GM18951 (cell line): ENCODE data around the gene TMEM269.

Experiments used
- POLR2A ChIP-seq: IDR thresholded peaks from 4 replicates; pipeline ENCODE4 v1.6.1; 2011; ENCODE audit warnings: mild to moderate bottlenecking; ENCODE audit not compliant: insufficient read length, insufficient read depth; ENCODE audit errors: extremely low read depth
- in situ Hi-C: fragments of 300-500 bp; cut with MboI; formaldehyde crosslinking; loops from one replicate; pipeline ENCODE4 v1.12.0; 2022; ENCODE audit warnings: low sequenced_read_pairs, mixed read lengths, inconsistent platforms; ENCODE audit not compliant: unreplicated experiment

Gene TMEM269

GRCh38 chr1:42784946-42785693, at the start of gene TMEM269:
Gene TMEM269, plus strand, starts transcription at chr1:42784991. Its CDS starts 4,903 bp downstream, at chr1:42789894.
- peak; percentile 15 for TF ChIP-seq POLR2A
- in situ Hi-C loops, result loop anchor here (10.0 kb wide), 1 partner anchor 130 kb away; no protein-coding TSS in a partner anchor

GRCh38 chr1:42735056-42735455, 49.7 kb upstream of the TMEM269 start:
- no peak for TF ChIP-seq POLR2A
- in situ Hi-C loops, result loop anchor here (10.0 kb wide), 1 partner anchor 400 kb away; the partner anchor contains the start of gene FOXJ3

- in situ Hi-C loops, result loop anchor here (10.0 kb wide), 1 partner anchor 401 kb away; the partner anchor contains the start of gene FOXJ3
Observed at GRCh38 chr1:42735477-42736105, 49.2 kb upstream of the TMEM269 start.

GRCh38 chr1:42736152-42736551, 48.6 kb upstream of the TMEM269 start:
- in situ Hi-C loops, result loop anchor here (10.0 kb wide), 1 partner anchor 401 kb away; the partner anchor contains the start of gene FOXJ3
- TF ChIP-seq POLR2A, result no peak

More at GRCh38 chr1:42735477-42736105, 49.2 kb upstream of the TMEM269 start:
- no peak for TF ChIP-seq POLR2A

- no peak for TF ChIP-seq POLR2A
- in situ Hi-C loops, result loop anchor here (10.0 kb wide), 1 partner anchor 402 kb away; the partner anchor contains the start of gene FOXJ3
Observed at GRCh38 chr1:42736571-42737200, 48.1 kb upstream of the TMEM269 start.

- in situ Hi-C loops, result loop anchor here (10.0 kb wide), 1 partner anchor 402 kb away; the partner anchor contains the start of gene FOXJ3
- no peak for TF ChIP-seq POLR2A
Observed at GRCh38 chr1:42737257-42737656, 47.5 kb upstream of the TMEM269 start.

- in situ Hi-C loops, result loop anchor here (10.0 kb wide), 1 partner anchor 403 kb away; the partner anchor contains the start of gene FOXJ3
Observed at GRCh38 chr1:42737986-42738677, 46.7 kb upstream of the TMEM269 start.

GRCh38 chr1:42738678-42739226, 46.0 kb upstream of the TMEM269 start:
- in situ Hi-C loops, result loop anchor here (10.0 kb wide), 1 partner anchor 404 kb away; the partner anchor contains the start of gene FOXJ3

More at GRCh38 chr1:42737986-42738677, 46.7 kb upstream of the TMEM269 start:
- TF ChIP-seq POLR2A, result no peak

GRCh38 chr1:42739753-42740700, 44.8 kb upstream of the TMEM269 start, which contains the start of gene CLDN19:
Gene CLDN19, minus strand, starts transcription at chr1:42740236. Its CDS starts 173 bp downstream, at chr1:42740063.
- in situ Hi-C loops, result loop anchor here (10.0 kb wide), 2 partner anchors 405 to 835 kb away; partner anchors contain the start of gene FOXJ3
- TF ChIP-seq POLR2A, result no peak

More at GRCh38 chr1:42738678-42739226, 46.0 kb upstream of the TMEM269 start:
- TF ChIP-seq POLR2A, result no peak

GRCh38 chr1:42740851-42741580, 43.8 kb upstream of the TMEM269 start:
- in situ Hi-C loops, result loop anchor here (10.0 kb wide), 1 partner anchor 836 kb away; no protein-coding TSS in a partner anchor

More at GRCh38 chr1:42740851-42741580, 43.8 kb upstream of the TMEM269 start:
- no peak for TF ChIP-seq POLR2A
